Mononuclear cell (primary cell): ENCODE data around the gene DDAH2. TPM values are rescaled to one million over a fixed set of nuclear protein-coding genes. Genes with fewer than 3 reads are reported as not detected.
A peak's percentile ranks its signal among the peaks of the same experiment; 100 is the strongest.
"Not testable (repeated sequence)": the region's sequence is repeated elsewhere in the genome, so short reads cannot be mapped to it uniquely, and the experiment has no call there.

ENCODE experiments used
- H3K27me3 ChIP-seq: 2 replicates; pipeline ENCODE4 v1.6.0; 2011; ENCODE audit warnings: low read length, control low read depth; ENCODE audit not compliant: insufficient read depth
- H3K4me1 ChIP-seq: 2 replicates; pipeline ENCODE4 v1.5.1; 2011; ENCODE audit warnings: mild to moderate bottlenecking, low read length, control low read depth; ENCODE audit not compliant: insufficient read depth
- H3K4me3 ChIP-seq: 2 replicates; pipeline ENCODE4 v1.5.1; 2011; ENCODE audit warnings: mild to moderate bottlenecking, low read length, moderate library complexity
- H3K9me3 ChIP-seq: 2 replicates; pipeline ENCODE4 v1.5.1; 2011; ENCODE audit warnings: low read depth, mild to moderate bottlenecking, control low read depth, low read length
- total RNA-seq: library from RNA; depleted of rRNA; stranded (reverse); fragments of >200 nt; gene quantifications from one replicate; pipeline ENCODE4 v1.2.3, GENCODE V29; 2012

Gene DDAH2
- total RNA-seq, 1 donor: 9.8 TPM

DNA sequence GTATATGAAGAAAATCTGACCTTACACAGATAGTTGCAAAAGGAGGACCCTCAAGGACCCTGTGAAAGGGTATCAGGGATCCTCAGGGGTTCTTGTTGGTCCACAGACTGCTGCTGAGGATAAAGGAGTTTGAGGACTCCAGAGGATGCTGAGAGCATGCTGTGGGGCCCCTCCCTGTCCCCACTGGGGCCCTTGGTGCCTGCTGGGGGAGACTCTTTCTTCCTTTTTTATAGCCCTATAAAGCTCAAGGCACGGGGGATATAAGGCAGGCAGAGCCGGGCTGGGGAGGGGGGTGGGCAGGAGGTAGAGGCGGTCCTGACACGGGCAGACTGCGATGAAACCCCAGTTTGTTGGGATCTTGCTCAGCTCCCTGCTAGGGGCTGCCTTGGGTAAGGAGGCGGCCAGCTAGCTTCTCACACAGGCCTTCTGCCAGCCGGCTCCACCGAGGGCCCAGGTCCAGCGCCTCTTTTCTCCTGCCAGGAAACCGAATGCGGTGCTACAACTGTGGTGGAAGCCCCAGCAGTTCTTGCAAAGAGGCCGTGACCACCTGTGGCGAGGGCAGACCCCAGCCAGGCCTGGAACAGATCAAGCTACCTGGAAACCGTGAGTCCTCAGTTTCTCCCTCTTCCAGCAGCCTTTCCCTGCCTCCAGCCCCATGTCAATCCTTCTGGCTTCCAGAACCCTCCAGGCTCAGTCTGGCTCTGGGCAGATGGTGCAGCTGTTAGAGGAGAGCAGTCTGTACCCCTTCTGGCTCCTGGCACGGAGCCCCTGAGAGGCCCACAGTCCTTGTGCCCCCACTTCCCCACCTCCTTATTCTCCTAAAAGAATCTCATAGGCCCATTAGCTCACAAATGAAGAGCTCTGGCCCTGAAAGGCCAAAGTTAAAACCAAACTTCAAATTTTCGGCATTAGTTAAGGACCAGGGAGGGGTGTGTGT, 13.8 kb downstream of the DDAH2 start, which contains the start of gene LY6G6D:
Gene LY6G6D, plus strand, starts transcription at position 327 of the 937 bp plus-strand sequence. Its CDS starts 8 bp downstream, at position 335.
- no peaks in the 10 kb centered on the region for H3K27me3 ChIP-seq
- H3K4me1 ChIP-seq: peaks cover 16% of the 10 kb centered on the region

GRCh38 chr6:31713991-31714684, 15.0 kb downstream of the DDAH2 start:
- Histone ChIP-seq H3K4me3 (no peak overlapping the region), H3K27me3 (no peaks in the 10 kb centered on the region), H3K9me3 (no peaks in the 10 kb centered on the region), H3K4me1 (peaks cover 16% of the 10 kb centered on the region)

More for the DNA sequence above, 13.8 kb downstream of the DDAH2 start, which contains the start of gene LY6G6D:
- H3K4me3 ChIP-seq: no peak within 1 kb of the TSS
- no peaks in the 10 kb centered on the region for H3K9me3 ChIP-seq

DNA sequence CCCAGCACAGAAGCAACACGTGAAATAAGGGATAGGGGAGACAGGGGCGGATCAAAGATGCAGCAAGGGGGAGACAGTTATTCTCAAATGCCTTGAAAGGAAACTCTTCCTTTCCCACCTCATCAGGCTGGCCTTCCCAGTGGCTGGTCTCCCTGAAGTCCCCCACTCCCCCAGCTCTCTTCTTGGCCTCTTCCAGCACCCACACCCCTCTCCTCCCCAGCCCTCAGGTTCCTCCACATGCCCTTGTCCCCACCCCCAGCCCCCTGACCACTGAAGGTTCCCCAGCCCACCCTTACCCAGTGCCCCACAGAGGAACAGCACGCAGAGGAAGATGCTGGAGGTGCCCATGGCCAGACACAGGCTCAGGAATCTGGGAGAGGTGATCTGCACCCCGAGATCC, 15.6 kb downstream of the DDAH2 start:
- H3K4me1 ChIP-seq: peaks cover 16% of the 10 kb centered on the region
- H3K4me3 ChIP-seq: no peak overlapping the region
- no peaks in the 10 kb centered on the region for H3K9me3 ChIP-seq
- H3K27me3 ChIP-seq: no peaks in the 10 kb centered on the region

- Histone ChIP-seq H3K4me1 (peaks cover 16% of the 10 kb centered on the region), H3K27me3 (no peaks in the 10 kb centered on the region), H3K9me3 (no peaks in the 10 kb centered on the region), H3K4me3 (no peak overlapping the region)
Observed at GRCh38 chr6:31712296-31712695, 16.8 kb downstream of the DDAH2 start.

DNA sequence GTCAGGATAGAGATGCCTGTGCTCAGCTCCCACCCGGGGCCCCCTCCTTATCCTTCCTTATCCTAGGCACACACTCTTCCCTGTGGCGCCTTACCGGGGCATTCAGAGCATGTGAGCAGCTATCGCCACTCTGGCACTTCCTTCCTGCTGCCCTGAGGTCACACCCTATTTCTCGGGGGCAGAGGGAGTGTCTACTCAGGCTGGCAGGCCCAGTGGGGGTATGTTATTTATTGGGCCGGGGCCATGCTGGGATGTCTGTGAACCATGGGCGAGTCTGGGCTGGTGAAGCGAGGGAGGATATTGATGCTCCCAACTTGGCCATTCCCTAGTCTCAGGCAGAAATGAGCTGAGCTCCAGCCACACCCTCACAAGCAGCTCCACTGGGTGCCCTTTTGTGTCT, 17.9 kb downstream of the DDAH2 start:
- H3K4me1 ChIP-seq: peaks cover 16% of the 10 kb centered on the region
- no peaks in the 10 kb centered on the region for H3K9me3 ChIP-seq
- H3K27me3 ChIP-seq: no peaks in the 10 kb centered on the region
- no peak overlapping the region for H3K4me3 ChIP-seq

DNA sequence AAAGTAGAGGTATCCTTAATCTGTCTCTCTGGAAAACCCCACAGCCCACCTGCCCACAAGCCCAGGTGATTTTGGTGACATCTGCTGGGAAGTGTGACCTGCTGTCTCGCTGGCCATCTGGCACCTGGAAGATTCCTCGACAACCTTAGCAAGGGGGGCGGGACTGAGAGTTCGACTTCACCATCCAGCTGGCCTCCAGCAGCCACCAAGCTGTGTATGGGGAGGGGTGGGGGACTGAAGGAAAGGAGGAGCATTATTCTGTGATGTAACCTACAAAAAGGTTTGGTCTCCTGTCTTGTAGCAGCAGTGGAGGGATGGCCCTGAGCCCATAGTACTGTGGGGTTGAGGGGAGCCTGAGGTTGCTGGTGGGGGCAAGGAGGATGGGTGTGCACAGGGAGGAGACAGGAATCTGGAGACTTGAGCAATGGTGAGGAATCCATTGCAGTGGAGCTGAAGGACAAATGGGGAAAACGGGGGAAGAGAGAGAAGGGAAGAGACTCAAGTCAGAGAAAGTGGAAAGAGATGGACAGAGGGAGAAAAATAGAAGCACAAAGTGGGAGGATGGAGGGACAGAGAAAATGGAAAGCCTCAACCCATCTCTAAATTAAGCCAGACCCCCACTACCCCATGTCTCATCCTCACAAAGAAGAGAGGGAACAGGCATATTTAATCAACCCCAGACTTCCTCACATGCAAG, 18.4 kb downstream of the DDAH2 start:
- Histone ChIP-seq H3K27me3 (no peaks in the 10 kb centered on the region), H3K4me1 (peaks cover 16% of the 10 kb centered on the region), H3K4me3 (no peak overlapping the region), H3K9me3 (no peaks in the 10 kb centered on the region)

DNA sequence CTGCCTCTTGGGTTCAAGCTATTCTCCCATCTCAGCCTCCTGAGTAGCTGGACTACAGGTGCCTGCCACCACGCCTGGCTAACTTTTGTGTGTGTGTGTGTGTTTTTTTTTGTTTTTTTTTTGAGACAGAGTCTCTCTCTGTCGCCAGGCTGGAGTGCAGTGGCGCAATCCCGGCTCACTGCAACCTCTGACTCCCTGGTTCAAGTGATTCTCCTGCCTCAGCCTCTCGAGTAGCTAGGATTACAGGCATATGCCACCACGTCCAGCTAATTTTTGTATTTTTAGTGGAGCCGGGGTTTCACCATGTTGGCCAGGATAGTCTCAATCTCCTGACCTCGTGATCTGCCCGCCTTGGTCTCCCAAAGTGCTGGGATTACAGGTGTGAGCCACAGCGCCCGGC, 19.9 kb downstream of the DDAH2 start:
- H3K4me1 ChIP-seq: peaks cover 16% of the 10 kb centered on the region
- not testable (repeated sequence) for H3K4me3 ChIP-seq, H3K27me3 ChIP-seq, H3K9me3 ChIP-seq

DNA sequence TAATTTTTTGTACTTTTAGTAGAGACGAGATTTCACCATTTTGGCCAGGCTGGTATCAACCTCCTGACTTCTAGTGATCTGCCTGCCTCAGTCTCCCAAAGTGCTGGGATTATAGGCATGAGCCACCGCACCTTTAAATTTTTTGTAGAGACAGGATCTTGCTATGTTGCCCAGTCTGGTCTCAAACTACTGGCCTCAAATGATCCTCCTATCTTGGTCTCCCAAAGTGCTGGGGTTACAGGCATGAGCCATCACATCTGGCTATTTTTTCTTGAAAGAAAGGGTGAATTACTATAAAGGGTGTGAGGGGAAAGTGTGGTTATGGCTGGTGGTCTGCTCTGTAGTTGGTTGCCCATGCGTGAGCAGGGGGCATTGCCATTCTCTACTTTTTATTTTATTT, 20.9 kb downstream of the DDAH2 start:
- no peaks in the 10 kb centered on the region for H3K27me3 ChIP-seq
- H3K4me1 ChIP-seq: peaks cover 23% of the 10 kb centered on the region

DNA sequence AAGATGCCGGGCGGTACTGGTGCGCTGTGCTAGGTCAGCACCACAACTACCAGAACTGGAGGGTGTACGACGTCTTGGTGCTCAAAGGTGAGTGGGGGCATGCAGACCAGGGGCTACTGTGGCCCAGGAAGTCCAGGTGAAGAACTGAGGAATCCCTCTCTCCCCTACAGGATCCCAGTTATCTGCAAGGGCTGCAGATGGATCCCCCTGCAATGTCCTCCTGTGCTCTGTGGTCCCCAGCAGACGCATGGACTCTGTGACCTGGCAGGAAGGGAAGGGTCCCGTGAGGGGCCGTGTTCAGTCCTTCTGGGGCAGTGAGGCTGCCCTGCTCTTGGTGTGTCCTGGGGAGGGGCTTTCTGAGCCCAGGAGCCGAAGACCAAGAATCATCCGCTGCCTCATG, 21.4 kb downstream of the DDAH2 start:
- H3K4me3 ChIP-seq: no peak overlapping the region
- no peaks in the 10 kb centered on the region for H3K27me3 ChIP-seq
- no peaks in the 10 kb centered on the region for H3K9me3 ChIP-seq
- peaks cover 23% of the 10 kb centered on the region for H3K4me1 ChIP-seq

More for the DNA sequence above, 20.9 kb downstream of the DDAH2 start:
- H3K4me3 ChIP-seq: no peak overlapping the region
- no peaks in the 10 kb centered on the region for H3K9me3 ChIP-seq

DNA sequence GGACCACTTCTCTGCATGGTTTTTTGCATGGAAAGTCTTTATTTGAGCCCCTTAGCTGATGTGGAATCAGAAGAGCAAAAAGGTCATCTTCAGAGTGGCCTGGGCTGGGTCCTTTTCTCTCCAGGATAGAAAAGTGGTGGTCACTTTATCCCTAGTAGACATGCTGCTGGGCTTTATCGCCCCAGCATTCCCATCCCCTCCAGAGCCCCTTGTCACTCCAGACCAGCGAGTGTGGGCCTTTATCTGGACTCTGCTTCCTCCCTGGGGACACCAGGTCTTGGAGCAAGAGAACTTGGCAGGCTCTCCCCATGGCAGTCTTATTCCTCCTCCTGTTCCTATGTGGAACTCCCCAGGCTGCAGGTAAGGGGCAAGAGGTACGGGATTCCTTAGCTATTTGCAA, 22.5 kb downstream of the DDAH2 start, which contains the start of gene LY6G6F:
Gene LY6G6F, plus strand, starts transcription at position 268 of the 400 bp plus-strand sequence. Its CDS starts 41 bp downstream, at position 309.
- H3K9me3 ChIP-seq: no peaks in the 10 kb centered on the region
- H3K4me1 ChIP-seq: peaks cover 28% of the 10 kb centered on the region
- no peaks in the 10 kb centered on the region for H3K27me3 ChIP-seq
- no peak within 1 kb of the TSS for H3K4me3 ChIP-seq

GRCh38 chr6:31705931-31706330, 23.2 kb downstream of the DDAH2 start:
- peaks cover 28% of the 10 kb centered on the region for H3K4me1 ChIP-seq
- H3K4me3 ChIP-seq: no peak overlapping the region
- H3K27me3 ChIP-seq: no peaks in the 10 kb centered on the region
- H3K9me3 ChIP-seq: no peaks in the 10 kb centered on the region

- peaks cover 26% of the 10 kb centered on the region for H3K4me1 ChIP-seq
Observed at GRCh38 chr6:31702819-31703716, 26.0 kb downstream of the DDAH2 start, which contains the start of gene ABHD16A. ABHD16A (minus strand) TSS chr6:31703324; CDS start chr6:31703281, 43 bp downstream.

DNA sequence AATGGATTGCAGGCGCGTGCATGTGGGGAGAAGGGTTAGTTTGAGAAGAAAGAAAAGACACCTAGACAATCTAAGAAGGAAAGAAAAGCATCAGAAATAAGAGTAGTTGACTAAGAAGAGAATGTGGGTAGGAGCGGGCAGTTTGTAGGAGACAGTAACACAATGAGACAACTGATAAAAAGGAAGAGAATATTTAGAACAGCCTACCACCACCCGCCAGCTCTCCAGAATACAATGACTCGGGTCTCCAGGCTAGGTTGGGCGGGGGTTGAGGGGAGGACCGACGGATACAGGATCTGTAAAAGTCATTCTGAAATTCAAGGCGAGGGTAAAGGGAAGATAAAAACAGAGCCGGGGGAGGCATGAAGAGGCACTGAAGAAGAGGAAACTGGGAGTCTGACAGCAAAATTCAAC, 26.7 kb downstream of the DDAH2 start:
- no peaks in the 10 kb centered on the region for H3K27me3 ChIP-seq
- H3K4me1 ChIP-seq: peaks cover 26% of the 10 kb centered on the region

More at GRCh38 chr6:31702819-31703716, 26.0 kb downstream of the DDAH2 start, which contains the start of gene ABHD16A:
- Histone ChIP-seq H3K9me3 (no peaks in the 10 kb centered on the region), H3K27me3 (no peaks in the 10 kb centered on the region), H3K4me3 (peak within 1 kb of the TSS; percentile 92)

More for the DNA sequence above, 26.7 kb downstream of the DDAH2 start:
- no peaks in the 10 kb centered on the region for H3K9me3 ChIP-seq
- H3K4me3 ChIP-seq: peak overlapping the region; percentile 92
